Ishikawa (cell line): Measurements from ENCODE around the gene KCNC3.

Experiments
- CEBPB ChIP-seq: IDR thresholded peaks from 2 replicates; pipeline ENCODE4 v1.6.1; 2012
- CREB1 ChIP-seq: IDR thresholded peaks from 2 replicates; pipeline ENCODE4 v1.6.1; 2012; ENCODE audit warnings: low read depth
- EGR1 ChIP-seq: IDR thresholded peaks from 2 replicates; pipeline ENCODE4 v1.6.1; 2012
- EP300 ChIP-seq: IDR thresholded peaks from 2 replicates; pipeline ENCODE4 v1.6.1; 2012; ENCODE audit warnings: borderline replicate concordance
- FOXM1 ChIP-seq: IDR thresholded peaks from 2 replicates; pipeline ENCODE4 v1.6.1; 2012; ENCODE audit warnings: low read depth, borderline replicate concordance
- NFIC ChIP-seq: IDR thresholded peaks from 2 replicates; pipeline ENCODE4 v1.6.1; 2012
- RAD21 ChIP-seq: IDR thresholded peaks from 2 replicates; pipeline ENCODE4 v1.6.1; 2012; ENCODE audit warnings: low read depth
- REST ChIP-seq: IDR thresholded peaks from 2 replicates; pipeline ENCODE4 v1.6.1; 2012; ENCODE audit warnings: low read depth, mild to moderate bottlenecking
- TAF1 ChIP-seq: IDR thresholded peaks from 2 replicates; pipeline ENCODE4 v1.6.1; 2012; ENCODE audit warnings: low read depth, mild to moderate bottlenecking
- TCF12 ChIP-seq: IDR thresholded peaks from 2 replicates; pipeline ENCODE4 v1.6.1; 2012; ENCODE audit warnings: low read depth
- TEAD4 ChIP-seq: IDR thresholded peaks from 2 replicates; pipeline ENCODE4 v1.6.1; 2012
- YY1 ChIP-seq: IDR thresholded peaks from 2 replicates; pipeline ENCODE4 v1.6.1; 2012; ENCODE audit warnings: low read depth
- ZBTB7A ChIP-seq: IDR thresholded peaks from 2 replicates; pipeline ENCODE4 v1.6.1; 2012; ENCODE audit warnings: low read depth
- TF ChIP-seq, protein P1 (sequence below): IDR thresholded peaks from 2 replicates; pipeline ENCODE4 v1.6.1; 2012
- TF ChIP-seq, protein P2 (sequence below): IDR thresholded peaks from 2 replicates; pipeline ENCODE4 v1.6.1; 2012

Gene KCNC3

DNA sequence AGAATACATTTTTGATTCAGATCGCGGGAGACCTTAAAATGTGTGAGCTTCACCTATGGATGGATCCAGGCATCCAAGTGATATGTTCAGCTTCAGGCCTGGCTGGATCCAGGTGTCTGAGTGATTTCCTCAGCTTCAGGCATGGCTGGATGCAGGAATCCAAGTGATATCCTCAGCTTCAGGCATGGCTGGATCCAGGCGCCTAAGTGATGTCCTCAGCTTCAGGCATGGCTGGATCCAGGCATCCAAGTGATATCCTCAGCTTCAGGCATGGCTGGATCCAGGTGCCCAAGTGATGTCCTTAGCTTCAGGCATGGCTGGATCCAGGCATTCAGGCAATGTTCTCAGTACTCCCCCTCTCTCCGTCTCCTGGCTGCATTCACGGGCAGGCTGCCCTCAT lies 60.7 kb downstream of the KCNC3 start:
- TF ChIP-seq CREB1 (no peak), YY1 (no peak), REST (no peak)
- TF ChIP-seq, protein P1, sequence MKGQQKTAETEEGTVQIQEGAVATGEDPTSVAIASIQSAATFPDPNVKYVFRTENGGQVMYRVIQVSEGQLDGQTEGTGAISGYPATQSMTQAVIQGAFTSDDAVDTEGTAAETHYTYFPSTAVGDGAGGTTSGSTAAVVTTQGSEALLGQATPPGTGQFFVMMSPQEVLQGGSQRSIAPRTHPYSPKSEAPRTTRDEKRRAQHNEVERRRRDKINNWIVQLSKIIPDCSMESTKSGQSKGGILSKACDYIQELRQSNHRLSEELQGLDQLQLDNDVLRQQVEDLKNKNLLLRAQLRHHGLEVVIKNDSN: no peak

DNA sequence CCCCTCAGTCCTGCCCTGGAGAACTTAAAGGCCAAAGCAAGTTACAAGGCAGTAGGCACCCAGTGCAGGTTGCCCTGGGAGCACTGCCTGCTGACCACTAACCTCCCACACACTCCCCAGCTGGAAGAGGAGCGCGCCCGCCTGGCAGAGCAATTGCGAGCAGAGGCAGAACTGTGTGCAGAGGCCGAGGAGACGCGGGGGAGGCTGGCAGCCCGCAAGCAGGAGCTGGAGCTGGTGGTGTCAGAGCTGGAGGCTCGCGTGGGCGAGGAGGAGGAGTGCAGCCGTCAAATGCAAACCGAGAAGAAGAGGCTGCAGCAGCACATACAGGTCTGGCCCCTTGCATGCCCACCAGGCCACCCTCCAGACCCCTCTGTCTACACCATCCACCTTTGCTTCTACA lies 61.1 kb downstream of the KCNC3 start:
- TF ChIP-seq RAD21: no peak
- TF ChIP-seq EP300: no peak
- no peak for TF ChIP-seq CEBPB
- TF ChIP-seq, protein P2, sequence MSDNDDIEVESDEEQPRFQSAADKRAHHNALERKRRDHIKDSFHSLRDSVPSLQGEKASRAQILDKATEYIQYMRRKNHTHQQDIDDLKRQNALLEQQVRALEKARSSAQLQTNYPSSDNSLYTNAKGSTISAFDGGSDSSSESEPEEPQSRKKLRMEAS: no peak
- no peak for TF ChIP-seq YY1
- no peak for TF ChIP-seq TEAD4
- TF ChIP-seq ZBTB7A: no peak
- no peak for TF ChIP-seq NFIC
- TF ChIP-seq, protein P1: no peak
- no peak for TF ChIP-seq FOXM1
- TF ChIP-seq CREB1: no peak
- TF ChIP-seq TCF12: no peak
- no peak for TF ChIP-seq REST

DNA sequence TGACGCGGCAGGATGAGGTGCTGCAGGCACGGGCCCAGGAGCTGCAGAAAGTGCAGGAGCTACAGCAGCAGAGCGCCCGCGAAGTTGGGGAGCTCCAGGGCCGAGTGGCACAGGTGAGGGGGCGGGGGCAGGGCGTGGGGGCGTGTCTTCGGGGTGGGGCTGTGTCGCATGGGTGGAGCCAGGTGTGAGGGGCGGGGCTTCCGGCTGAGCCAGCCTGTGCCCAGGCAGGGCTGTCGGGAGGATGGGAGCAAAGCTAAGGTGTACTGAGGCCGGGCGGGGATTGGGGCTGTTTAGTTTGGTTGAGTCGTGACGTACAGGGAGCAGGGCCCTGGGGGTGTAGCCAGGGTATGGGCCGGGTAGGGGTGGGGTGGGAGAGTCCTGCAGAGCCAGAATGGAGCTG lies 62.3 kb downstream of the KCNC3 start:
- TF ChIP-seq, protein P1: no peak
- TF ChIP-seq RAD21 (no peak), TAF1 (no peak), TEAD4 (no peak), FOXM1 (no peak), ZBTB7A (no peak), NFIC (no peak), CEBPB (no peak), EGR1 (no peak), REST (no peak), YY1 (no peak)
- TF ChIP-seq, protein P2: no peak

DNA sequence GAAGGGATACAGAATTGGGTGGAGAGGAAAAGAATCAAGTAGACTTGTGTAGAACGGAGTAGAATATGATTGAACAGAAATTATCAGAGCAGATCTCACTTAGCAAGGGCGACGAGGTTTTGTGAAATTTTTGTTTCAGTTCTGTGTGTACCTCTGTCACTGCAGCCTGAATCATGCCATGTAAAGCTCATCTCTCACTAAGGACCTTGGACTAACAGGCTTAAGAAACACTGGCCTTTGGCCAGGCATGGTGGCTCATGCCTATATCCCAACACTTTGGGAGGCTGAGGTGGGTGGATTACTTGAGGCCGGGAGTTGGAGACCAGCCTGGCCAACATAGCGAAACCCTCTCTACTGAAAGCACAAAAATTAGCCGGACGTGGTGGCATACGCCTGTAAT lies 63.1 kb downstream of the KCNC3 start:
- TF ChIP-seq REST: no peak
- TF ChIP-seq TAF1: no peak
